ENCODE results near the gene ZNF667.

ZNF667 gene

DNA sequence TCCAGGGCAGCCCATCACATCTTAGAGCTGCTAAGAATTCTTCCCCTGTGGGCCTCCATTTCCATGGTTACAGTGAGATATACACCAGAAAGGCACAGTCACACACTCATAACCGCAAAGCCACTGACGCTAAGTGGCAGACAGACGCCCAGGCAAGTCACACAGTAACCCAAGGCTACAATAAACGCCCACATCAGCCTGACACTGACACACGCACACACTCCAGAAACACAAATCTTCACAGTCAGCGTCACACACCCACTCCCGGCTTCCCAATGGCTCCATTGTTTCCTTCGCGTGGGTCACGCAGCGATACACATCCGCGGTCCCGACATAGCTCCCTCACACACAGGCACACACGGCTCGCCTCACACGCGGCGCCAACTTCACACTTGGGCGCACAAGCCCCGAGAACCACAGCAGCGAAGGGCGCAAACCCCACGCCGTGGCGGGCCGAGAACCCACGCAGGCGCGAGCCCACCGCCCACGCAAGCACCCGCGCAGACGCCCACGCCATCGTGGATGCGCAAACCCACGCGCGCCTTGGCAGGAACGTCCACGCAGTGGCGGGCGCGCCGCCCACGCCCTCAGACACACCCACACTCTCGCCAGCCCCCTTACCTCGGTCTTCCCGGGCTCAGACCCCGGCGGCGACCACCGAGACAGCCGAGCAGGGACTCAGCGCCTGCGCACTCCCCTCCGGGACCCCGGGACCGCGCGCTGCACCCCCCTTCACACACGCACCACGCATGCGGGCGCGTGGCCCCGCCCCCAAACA, at the start of gene ZNF667:
Gene ZNF667, minus strand, starts transcription at position 695 of the 778 bp plus-strand sequence. CDS start 14,975 bp downstream, outside the sequence.
- DNase-seq, result no peak

DNA sequence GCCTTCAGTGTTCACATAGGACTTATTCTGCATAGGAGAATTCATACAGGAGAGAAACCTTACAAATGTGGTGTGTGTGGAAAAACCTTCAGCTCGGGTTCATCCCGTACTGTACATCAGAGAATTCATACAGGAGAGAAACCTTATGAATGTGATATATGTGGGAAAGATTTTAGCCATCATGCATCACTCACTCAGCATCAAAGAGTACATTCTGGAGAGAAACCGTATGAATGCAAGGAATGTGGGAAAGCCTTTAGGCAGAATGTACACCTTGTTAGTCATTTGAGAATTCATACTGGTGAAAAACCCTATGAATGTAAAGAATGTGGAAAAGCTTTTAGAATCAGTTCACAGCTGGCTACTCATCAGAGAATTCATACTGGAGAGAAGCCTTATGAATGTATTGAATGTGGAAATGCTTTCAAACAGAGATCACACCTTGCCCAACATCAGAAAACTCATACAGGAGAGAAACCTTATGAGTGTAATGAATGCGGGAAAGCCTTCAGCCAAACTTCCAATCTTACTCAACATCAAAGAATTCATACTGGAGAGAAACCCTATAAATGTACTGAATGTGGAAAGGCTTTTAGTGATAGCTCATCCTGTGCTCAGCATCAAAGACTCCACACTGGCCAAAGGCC, 48.2 kb upstream of the ZNF667 start:
- DNase-seq, result no peak

GRCh38 chr19:56508290-56508778, 31.2 kb upstream of the ZNF667 start:
- no peak for DNase-seq

DNA sequence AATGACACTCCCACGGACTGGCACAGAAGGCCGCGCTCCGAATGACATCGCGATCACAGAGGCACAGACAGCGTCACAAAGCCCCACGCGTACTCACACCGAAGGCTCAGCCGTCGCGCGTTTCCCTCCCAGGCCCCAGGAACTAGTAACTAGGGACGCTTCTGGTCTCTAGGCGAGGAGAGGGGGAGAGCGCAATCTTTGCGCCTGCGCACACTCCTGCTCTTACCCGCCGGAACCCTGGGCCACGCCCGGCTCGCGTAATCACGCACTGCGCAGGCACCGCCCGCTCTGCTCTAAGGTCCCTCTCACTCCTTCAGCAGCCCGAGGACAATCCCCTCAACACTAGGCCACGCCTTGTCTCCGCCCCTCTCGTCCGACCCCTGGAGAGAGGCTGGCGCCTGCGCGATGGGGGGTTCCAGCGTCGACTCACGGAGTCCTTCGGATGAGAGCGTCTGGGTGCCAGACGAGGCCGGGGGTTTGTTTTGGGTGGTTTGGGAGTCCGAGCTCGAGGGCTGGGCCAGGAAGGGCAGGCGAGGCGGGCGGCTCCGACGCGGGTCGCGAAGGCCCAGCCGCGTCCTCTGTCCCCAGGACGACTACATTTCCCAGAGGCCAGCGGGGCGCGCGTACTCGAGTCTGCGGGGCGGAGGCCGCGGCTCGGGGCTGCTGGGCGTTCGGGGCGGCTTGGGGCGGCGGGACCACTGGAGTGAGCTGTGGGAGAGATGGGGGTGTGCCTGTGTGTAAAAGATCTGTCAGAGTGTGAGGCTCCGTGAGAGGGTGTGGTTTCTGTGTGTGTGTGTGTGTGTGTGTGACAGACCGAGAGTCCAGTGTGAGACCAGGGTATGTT, 30.5 kb upstream of the ZNF667 start, which contains the start of gene ZNF471:
Gene ZNF471, plus strand, starts transcription at position 410 of the 844 bp plus-strand sequence. CDS start 3,717 bp downstream, outside the sequence.
- no peak for DNase-seq

DNA sequence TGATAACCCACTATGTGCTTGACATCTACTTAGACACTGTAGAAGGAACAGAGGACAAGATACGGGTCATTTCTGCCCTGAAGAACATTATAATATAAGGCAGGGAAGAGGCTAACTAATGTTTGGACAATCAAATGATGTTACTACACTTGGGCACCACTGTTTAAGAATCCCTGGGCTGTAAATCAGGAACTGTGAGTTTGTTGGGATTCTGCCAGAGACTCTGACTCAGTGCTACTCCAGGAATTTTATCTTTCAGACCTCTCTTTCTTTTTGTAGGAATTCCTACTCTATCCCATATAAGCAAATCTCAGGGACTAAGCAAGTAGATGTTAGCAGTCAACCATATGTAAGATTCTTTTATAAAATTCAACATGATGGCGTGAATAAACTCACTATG, 27.4 kb upstream of the ZNF667 start:
- no peak for DNase-seq

DNA sequence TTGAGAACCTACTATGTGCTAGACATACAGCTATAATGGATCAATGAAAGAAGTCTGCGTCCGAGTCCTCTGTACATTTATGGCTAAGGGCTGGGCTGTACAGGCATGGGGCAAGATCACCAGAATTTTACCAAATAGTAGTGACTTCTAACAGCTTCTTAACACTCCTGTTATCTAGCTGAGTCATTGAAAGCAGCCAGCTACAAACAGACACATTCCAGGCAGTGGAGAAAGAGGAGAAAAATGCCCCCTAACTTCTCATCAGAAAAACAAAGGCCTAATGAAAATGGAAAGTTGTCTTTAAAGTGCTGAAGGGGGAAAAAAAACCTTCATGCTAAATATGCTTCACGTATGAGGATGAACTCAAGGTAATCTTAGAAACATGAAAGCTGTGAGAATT, 14.3 kb upstream of the ZNF667 start:
- no peak for DNase-seq

DNA sequence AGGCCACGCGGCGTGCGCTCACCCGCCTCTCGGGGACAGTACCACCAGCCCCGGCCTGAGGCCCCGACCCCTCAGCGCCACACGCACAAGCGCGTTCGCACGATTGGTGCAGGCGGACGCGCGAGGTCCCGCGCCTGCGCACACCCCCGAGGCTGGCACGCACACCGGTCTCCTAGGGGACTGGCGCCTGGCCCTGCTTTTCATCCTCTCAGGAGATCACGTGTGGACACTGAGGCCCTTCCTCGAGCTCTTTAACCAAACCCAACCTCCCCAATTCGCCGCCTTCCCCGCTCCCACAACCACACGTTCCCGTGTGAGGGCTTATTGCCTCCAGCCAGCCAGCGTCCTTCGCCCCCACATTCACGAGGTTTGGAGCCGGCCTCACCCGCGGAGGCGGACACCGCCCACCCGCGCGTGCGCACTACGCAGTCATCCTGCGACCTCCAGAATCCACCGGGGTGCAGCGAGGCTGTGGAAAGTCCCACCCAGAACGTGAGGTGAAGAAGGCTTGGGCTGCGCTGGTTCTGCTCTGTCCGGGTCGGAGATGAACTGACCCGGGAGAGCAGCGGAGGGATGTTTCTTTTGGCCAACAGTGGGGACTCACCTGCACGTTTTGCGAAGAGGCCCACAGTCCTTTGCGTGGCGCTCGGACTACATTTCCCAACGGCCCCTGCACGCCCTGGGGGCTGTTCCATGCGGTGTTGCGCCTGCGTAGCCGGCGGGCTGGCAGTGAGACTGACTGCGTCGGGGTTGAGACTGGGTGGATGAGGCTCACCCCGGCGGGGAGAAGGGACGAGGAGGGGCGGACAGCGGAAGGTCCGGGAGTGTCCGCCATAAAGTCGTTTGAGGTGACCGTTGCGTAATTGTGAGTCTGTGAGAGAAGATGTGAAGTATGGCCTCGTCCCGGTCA, 539 bp upstream of the ZNF667 start:
- no peak for DNase-seq

GRCh38 chr19:56476093-56476492, 1.1 kb downstream of the ZNF667 start:
- DNase-seq, result no peak

- no peak for DNase-seq
Observed at GRCh38 chr19:56474308-56474707, 2.8 kb downstream of the ZNF667 start.

- no peak for DNase-seq
Observed at GRCh38 chr19:56441206-56441792, 35.8 kb downstream of the ZNF667 start.

GRCh38 chr19:56423985-56424353, 53.2 kb downstream of the ZNF667 start:
- DNase-seq, result no peak

GRCh38 chr19:56423276-56423984, 53.7 kb downstream of the ZNF667 start:
- DNase-seq, result no peak

GRCh38 chr19:56405062-56405461, 72.1 kb downstream of the ZNF667 start:
- DNase-seq, result no peak

DNA sequence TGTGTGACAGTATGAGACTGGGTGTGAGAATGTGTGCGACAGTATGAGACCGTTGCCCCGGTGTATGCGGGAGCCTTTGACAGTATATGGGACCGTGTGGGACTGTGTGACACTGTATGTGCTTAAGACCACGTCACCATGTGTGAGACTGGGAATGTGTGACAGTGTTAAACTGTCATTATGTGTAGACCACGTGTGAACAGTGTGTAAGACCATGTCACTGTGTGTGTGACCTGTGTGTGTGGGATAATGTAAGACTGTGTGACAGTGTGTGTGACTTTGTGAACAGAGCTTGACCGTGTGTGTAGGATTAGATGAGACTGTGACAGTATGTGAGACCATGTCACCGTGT, 72.5 kb downstream of the ZNF667 start:
- no peak for DNase-seq

GRCh38 chr19:56403764-56404704, 73.1 kb downstream of the ZNF667 start, which contains the start of gene ZNF583:
Gene ZNF583 (plus strand): TSS chr19:56404332. CDS start chr19:56407115, 2,783 bp downstream.
- DNase-seq, result peak; percentile 82

DNA sequence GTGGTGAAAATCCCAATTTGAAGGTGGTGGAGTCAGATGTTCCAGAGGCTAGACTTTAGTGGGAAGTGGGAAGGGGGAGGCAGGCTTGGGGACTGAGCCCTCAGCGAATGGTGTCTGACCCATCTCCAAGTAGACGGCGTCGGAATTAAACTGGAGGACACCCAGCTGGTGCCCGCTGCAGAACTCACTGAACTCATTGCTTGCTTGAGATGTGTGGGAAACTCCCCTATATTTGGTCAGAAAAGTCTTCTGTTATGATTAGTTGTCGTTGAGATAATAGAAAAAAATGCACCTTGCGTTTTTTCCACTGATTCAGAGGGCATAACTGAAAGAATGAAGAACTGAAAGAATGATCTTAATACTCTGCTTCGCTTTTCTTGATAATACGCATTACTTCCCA, 73.9 kb downstream of the ZNF667 start:
- no peak for DNase-seq

- DNase-seq, result no peak
Observed at GRCh38 chr19:56400485-56400884, 76.7 kb downstream of the ZNF667 start.

- DNase-seq, result no peak
Observed at GRCh38 chr19:56398809-56399208, 78.3 kb downstream of the ZNF667 start.

DNA sequence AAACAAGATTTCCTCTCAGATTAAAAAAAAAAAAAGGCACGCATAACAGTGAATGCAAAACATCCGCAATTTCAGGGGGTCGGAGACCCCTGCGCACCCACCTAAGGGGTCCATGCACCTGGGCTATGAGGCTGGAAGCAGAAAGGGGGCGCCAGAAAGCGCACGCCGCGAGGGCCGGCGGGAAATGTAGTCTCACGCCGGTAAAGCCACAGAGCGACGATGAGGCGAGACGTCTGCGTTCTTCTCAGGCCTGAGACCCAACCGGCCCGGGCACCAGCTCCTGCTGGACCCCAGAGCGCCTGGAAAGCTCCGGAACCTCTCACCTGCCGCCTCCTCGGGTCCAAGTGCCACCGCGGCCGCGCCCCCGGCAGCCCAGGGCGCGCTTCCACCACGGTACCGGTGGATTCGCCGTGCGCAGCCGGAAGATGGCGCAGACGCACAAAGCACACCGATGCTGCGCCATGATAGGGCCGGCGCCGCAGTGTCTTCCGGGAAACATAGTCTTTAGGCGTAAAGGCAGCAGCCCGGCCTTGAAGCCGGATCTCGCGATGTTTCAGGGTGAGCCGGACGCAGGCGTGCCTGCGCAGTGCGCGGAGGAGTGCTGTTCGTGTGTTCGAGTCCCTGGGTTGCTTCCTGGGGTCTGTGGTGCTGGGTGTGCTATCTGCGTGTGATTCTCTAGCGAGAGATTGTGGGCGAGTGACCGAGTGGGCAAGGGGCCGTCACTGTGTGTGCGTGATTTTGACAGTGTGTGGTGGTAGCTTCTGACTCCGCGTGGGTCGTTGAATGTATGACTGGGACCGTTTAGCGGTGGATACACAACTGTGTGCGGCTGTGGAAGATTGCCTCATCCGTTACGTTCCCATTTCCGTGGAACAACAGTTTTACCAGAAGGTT, 83.8 kb downstream of the ZNF667 start, which contains the start of gene ZNF582:
Gene ZNF582, minus strand, starts transcription at position 416 of the 894 bp plus-strand sequence. CDS start 1,782 bp downstream, outside the sequence.
- peak; percentile 68 for DNase-seq
